Activated CD4-positive, alpha-beta T cell treated with anti-CD3 and anti-CD28 coated beads, Interleukin-2, amount 10 ng/mL, durations not matched to agents 24 days and 14 days (primary cell): ENCODE data around the gene HAND1. TPM values are rescaled to one million over a fixed set of nuclear protein-coding genes. Genes with fewer than 3 reads are reported as not detected.
"Not testable (repeated sequence)": the region's sequence is repeated elsewhere in the genome, so short reads cannot be mapped to it uniquely, and the experiment has no call there.

Experiments used
- DNase-seq: peaks from one replicate; pipeline ENCODE4 v3.0.0; 2022
- H3K27ac Mint-ChIP-seq: one replicate; pipeline ENCODE4 v1.8.0; 2022; ENCODE audit warnings: mild to moderate bottlenecking, mixed read lengths
- H3K27me3 Mint-ChIP-seq: one replicate; pipeline ENCODE4 v1.8.0; 2022; ENCODE audit warnings: mixed read lengths
- H3K36me3 Mint-ChIP-seq: one replicate; pipeline ENCODE4 v1.8.0; 2022; ENCODE audit warnings: low read depth, mild to moderate bottlenecking, mixed read lengths
- H3K4me1 Mint-ChIP-seq: one replicate; pipeline ENCODE4 v1.8.0; 2021; ENCODE audit warnings: mixed read lengths
- H3K4me3 Mint-ChIP-seq: one replicate; pipeline ENCODE4 v1.8.0; 2022; ENCODE audit warnings: mild to moderate bottlenecking, moderate library complexity, mixed read lengths
- H3K9me3 Mint-ChIP-seq: one replicate; pipeline ENCODE4 v1.8.0; 2021; ENCODE audit warnings: mixed read lengths
- intact Hi-C: fragments of 100-400 bp; cut with micrococcal nuclease; formaldehyde crosslinking; loops from one replicate; pipeline ENCODE4 v1.15.1; 2023
- total RNA-seq: library from RNA; stranded (reverse); gene quantifications from 2 replicates; pipeline ENCODE4 v1.2.3, GENCODE V29; 2022

The HAND1 gene
- total RNA-seq, 1 donor from 2014 or later, result not detected

DNA sequence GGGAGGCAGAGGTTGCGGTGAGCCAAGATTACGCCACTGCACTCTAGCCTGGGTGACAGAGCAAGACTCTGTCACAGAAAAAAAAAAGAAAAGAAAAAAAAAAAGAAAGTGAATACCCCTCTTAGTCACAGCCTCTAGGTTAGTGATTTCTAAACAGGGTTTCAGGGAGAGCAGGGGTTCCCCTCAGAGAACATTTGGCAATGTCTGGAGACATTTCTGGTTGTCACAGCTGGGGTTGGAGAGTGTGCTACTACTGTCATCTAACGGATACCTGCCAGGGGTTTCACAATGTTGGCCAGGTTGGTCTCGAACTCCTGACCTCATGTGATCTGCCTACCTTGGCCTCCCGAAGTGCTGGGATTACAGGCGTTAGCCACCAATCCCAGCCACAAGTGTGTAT lies 37.5 kb upstream of the HAND1 start:
- H3K36me3 Mint-ChIP-seq, intact Hi-C loops, H3K4me1 Mint-ChIP-seq, H3K27ac Mint-ChIP-seq, H3K9me3 Mint-ChIP-seq, H3K4me3 Mint-ChIP-seq, DNase-seq: not testable (repeated sequence)
- peaks cover 18% of the 10 kb centered on the region for H3K27me3 Mint-ChIP-seq

- H3K9me3 Mint-ChIP-seq, result no peaks in the 10 kb centered on the region
- no peak overlapping the region for H3K4me3 Mint-ChIP-seq
- intact Hi-C loops, result no loop called here
- no peak overlapping the region for H3K27ac Mint-ChIP-seq
- H3K36me3 Mint-ChIP-seq, result no peaks in the 10 kb centered on the region
- no peak for DNase-seq
- H3K4me1 Mint-ChIP-seq, result peaks cover 6% of the 10 kb centered on the region
- peaks cover 20% of the 10 kb centered on the region for H3K27me3 Mint-ChIP-seq
Measured at GRCh38 chr5:154514331-154514730, 36.3 kb upstream of the HAND1 start.

GRCh38 chr5:154513669-154514084 lies 35.6 kb upstream of the HAND1 start:
- H3K4me1 Mint-ChIP-seq, result peaks cover 6% of the 10 kb centered on the region
- no peak overlapping the region for H3K27ac Mint-ChIP-seq
- peaks cover 21% of the 10 kb centered on the region for H3K27me3 Mint-ChIP-seq
- no peak overlapping the region for H3K4me3 Mint-ChIP-seq
- no peaks in the 10 kb centered on the region for H3K9me3 Mint-ChIP-seq
- DNase-seq, result no peak
- intact Hi-C loops, result no loop called here
- H3K36me3 Mint-ChIP-seq, result no peaks in the 10 kb centered on the region

DNA sequence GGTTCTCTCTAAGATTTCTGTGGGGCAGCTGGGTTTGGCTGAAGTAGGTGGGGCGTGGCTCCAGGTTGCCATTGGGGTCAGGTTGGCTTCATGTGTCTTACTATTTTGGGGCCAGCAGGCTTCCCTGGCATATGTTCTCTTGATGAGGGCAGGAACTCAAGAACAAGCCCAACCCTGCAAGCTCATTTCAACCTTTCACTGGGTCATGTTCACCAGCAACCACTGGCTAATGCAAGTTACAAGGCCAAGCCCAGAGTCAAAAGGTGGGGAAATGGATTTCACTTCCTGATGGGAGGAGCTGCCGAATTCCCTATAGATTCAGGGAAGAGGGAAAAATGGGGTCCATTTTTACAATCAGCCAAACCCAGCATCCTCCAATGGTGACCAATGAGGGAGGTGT lies 34.0 kb upstream of the HAND1 start:
- H3K27me3 Mint-ChIP-seq, result peaks cover 25% of the 10 kb centered on the region
- no peaks in the 10 kb centered on the region for H3K9me3 Mint-ChIP-seq
- H3K27ac Mint-ChIP-seq, result no peak overlapping the region
- no peak overlapping the region for H3K4me3 Mint-ChIP-seq
- intact Hi-C loops, result no loop called here
- H3K4me1 Mint-ChIP-seq, result peaks cover 6% of the 10 kb centered on the region
- H3K36me3 Mint-ChIP-seq, result no peaks in the 10 kb centered on the region
- no peak for DNase-seq

DNA sequence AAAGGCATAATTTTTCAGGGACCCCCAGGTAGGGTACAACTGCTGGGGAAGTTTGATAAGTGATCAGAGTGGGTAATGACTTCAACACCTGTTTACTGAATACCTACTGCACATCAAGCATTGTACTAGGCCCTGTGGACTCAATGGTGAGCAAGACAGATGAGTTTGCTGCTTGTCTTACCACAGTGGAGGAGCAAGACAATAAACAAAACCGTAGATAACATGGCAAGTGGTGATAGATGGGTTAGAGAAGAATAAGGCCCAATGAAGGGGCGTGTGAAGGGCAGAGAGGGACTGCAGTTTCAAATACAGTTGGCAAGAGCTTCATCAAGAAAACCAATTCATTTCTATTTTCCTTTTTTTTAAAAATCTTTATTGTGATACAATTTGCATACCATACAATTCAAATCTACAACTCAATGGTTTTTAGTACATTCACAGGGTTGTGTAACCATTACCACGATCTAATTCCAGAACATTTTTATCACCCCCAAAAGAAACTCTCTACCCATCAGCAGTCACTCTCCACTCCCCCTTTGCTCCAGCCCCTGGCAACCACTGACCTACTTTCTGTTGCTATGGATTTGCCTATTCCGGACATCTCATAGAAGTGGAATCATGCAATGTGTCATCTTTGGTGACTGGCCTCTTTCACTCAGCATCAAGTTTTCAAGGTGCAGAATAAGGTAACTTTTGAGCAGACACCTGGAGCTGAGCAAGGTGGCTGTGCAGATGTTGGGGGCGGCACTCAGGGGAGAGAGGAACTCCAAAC lies 31.9 kb upstream of the HAND1 start:
- no peak for DNase-seq
- intact Hi-C loops, result no loop called here
- H3K27me3 Mint-ChIP-seq, result peaks cover 25% of the 10 kb centered on the region
- H3K4me1 Mint-ChIP-seq, result peaks cover 6% of the 10 kb centered on the region
- H3K27ac Mint-ChIP-seq, result no peak overlapping the region
- H3K4me3 Mint-ChIP-seq, result no peak overlapping the region
- no peaks in the 10 kb centered on the region for H3K36me3 Mint-ChIP-seq
- no peaks in the 10 kb centered on the region for H3K9me3 Mint-ChIP-seq

DNA sequence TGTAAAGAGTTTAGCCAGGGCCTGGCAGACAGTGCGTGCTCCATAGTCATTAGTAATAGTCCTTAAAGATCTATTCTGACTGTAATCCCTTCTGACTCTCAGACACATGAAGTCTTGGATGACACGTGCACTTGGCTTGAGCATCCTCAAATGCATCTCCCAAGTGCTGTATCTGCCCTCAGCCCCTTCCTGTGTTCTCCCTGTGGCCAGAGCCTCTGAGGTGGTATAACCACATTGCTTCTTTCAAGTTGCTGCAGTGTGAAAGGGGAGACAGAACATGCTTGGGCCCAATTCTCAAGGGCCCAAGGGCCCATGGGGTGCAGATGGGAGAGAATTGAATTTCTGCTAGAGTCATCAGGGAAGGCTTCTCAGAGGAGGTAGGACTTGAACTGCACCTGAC lies 30.1 kb upstream of the HAND1 start:
- Mint-ChIP-seq H3K27ac (no peak overlapping the region), H3K4me3 (no peak overlapping the region), H3K9me3 (no peaks in the 10 kb centered on the region)

DNA sequence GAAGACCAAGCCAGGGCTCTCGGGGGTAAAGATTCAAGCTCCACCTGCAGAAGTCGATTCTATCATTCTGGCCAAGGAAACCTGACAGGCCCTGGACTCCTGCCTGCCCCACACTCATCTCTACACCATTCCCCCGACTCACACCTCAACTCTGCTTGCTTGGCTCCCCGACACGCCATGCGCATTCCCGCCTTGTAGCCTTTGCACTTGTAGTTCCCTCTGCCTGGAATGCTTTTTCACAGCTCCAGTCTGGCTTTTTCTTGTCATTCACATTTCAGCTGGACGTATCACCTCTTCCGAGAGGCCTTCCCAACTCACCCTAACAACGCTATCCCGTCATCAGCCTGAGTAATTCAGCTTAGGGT lies 28.7 kb upstream of the HAND1 start:
- DNase-seq, result no peak
- H3K27me3 Mint-ChIP-seq, result peaks cover 18% of the 10 kb centered on the region
- intact Hi-C loops, result no loop called here
- no peaks in the 10 kb centered on the region for H3K36me3 Mint-ChIP-seq
- no peaks in the 10 kb centered on the region for H3K4me1 Mint-ChIP-seq
- no peaks in the 10 kb centered on the region for H3K9me3 Mint-ChIP-seq
- no peak overlapping the region for H3K27ac Mint-ChIP-seq
- H3K4me3 Mint-ChIP-seq, result no peak overlapping the region

More for the DNA sequence above, 30.1 kb upstream of the HAND1 start:
- H3K4me1 Mint-ChIP-seq, result no peaks in the 10 kb centered on the region
- intact Hi-C loops, result no loop called here
- peaks cover 18% of the 10 kb centered on the region for H3K27me3 Mint-ChIP-seq
- DNase-seq, result no peak
- H3K36me3 Mint-ChIP-seq, result no peaks in the 10 kb centered on the region

DNA sequence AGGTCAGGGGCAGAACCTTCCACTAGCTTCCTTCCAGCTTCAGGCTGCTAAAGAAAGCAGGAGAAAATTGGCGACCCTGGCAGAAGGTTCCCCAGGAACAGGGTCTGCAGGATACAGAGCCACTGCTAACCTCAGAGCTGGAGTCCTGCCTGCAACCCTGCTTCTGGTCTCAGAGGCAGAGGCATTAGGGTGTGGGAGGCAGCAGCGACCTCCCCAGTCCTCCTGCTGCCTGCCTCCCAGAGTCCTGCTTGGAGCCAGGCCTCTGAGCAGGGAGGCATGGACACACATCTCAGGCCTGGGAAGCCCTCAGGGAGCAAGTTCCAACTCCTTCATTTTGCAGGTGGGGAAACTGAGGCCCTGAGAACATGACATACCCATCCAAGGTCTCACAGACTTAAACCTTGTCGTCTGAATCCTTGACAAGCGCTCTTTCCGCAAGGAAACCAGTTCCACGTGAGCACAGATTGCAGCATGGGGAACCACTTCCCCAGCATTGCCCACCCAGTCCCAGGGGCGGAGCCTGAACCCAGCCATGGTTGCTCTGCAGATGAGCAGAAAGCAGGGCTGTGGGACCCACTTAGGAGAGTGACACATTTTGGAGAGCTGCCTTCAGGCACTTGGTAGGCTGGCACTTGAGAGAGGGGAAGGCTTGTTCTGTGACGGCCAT lies 28.2 kb upstream of the HAND1 start:
- intact Hi-C loops, result no loop called here
- no peaks in the 10 kb centered on the region for H3K9me3 Mint-ChIP-seq
- no peaks in the 10 kb centered on the region for H3K4me1 Mint-ChIP-seq
- no peak overlapping the region for H3K4me3 Mint-ChIP-seq
- no peak overlapping the region for H3K27ac Mint-ChIP-seq
- H3K36me3 Mint-ChIP-seq, result no peaks in the 10 kb centered on the region
- no peak for DNase-seq
- H3K27me3 Mint-ChIP-seq, result peaks cover 18% of the 10 kb centered on the region

DNA sequence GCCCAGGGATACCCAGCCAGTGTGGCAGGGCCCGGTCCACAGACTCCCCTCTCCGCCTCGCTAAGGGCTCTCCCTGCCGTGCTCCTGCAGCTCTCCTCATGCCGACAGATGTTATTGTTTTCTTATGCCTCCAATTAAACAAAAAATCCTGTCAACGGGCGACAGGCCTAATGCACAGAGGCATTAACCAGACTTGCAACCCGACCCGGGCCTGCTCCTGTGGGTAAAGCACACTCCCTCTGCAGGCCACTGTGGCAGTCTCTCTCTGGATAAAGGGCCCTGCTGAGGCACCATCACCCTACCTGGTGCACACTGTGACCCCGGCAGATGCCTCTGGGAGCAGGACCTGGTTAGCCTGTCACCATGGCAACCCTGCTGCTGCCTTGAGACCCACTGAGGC lies 27.5 kb upstream of the HAND1 start:
- Mint-ChIP-seq H3K4me1 (no peaks in the 10 kb centered on the region), H3K4me3 (no peak overlapping the region), H3K27me3 (peaks cover 17% of the 10 kb centered on the region), H3K9me3 (no peaks in the 10 kb centered on the region), H3K27ac (no peak overlapping the region), H3K36me3 (no peaks in the 10 kb centered on the region)
- no peak for DNase-seq
- intact Hi-C loops, result no loop called here

DNA sequence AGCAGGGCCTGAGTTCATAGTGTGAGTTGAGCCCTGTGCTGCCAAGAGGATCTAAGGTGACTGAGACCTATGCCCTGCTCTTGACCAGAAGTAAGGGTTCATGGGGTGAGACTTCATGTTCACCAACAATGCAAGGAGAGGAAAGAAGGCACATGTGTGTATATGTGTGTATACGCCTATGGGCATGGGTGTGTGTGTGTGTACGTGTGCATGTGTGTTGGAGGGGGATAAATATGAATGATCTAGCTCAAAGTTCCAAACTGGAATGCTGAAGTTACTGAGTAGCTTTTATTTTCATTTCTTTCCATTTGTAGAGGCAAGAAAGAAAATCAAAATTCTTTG lies 25.6 kb upstream of the HAND1 start:
- no peaks in the 10 kb centered on the region for H3K36me3 Mint-ChIP-seq
- H3K4me1 Mint-ChIP-seq, result no peaks in the 10 kb centered on the region
- no peak overlapping the region for H3K27ac Mint-ChIP-seq
- peaks cover 14% of the 10 kb centered on the region for H3K27me3 Mint-ChIP-seq
- H3K4me3 Mint-ChIP-seq, result no peak overlapping the region
- no peaks in the 10 kb centered on the region for H3K9me3 Mint-ChIP-seq
- DNase-seq, result no peak
- intact Hi-C loops, result no loop called here

DNA sequence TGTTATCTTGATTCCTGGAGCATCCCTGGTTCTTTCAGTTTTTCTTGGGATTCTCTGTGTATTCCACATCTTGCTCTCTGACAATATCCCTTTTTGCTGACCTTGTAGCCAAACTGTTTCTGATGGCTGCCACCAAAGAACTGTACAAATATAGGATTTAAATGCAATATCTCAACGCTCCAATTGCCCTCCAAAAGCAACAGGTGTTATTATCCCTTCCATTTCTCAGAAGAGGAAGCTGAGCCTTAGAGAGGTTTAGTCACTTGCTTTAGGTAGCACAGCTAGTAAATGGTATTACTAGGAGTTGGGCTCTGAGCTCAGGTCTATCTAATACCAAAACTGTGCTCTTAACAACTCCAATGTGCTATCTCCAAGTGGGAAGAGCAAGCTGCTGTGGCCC lies 24.2 kb upstream of the HAND1 start:
- no peak for DNase-seq
- no peaks in the 10 kb centered on the region for H3K36me3 Mint-ChIP-seq
- intact Hi-C loops, result no loop called here
- H3K4me3 Mint-ChIP-seq, result no peak overlapping the region
- no peaks in the 10 kb centered on the region for H3K4me1 Mint-ChIP-seq
- no peaks in the 10 kb centered on the region for H3K9me3 Mint-ChIP-seq
- peaks cover 16% of the 10 kb centered on the region for H3K27me3 Mint-ChIP-seq
- H3K27ac Mint-ChIP-seq, result no peak overlapping the region

DNA sequence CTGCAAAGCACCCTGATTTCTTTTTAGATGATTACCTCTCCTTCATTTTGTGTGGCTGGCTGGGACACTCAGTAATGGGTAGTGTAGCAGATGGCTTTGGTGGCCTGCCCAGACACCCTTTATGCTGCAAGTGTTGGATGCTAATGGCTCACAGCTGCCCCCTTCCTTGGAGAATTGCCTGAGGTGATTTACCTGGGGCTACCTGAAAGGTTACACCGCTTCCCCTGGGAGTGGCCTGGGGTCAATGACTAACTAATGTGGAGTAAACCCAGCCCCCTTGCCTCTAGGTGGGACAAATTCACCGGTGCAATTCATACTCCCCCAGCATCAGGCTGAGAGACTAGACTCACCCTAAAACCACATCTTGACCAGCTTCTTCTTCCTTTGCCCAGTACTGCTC lies 23.5 kb upstream of the HAND1 start:
- peaks cover 19% of the 10 kb centered on the region for H3K27me3 Mint-ChIP-seq
- H3K9me3 Mint-ChIP-seq, result no peaks in the 10 kb centered on the region
- intact Hi-C loops, result no loop called here
- H3K4me3 Mint-ChIP-seq, result no peak overlapping the region
- H3K36me3 Mint-ChIP-seq, result no peaks in the 10 kb centered on the region
- no peaks in the 10 kb centered on the region for H3K4me1 Mint-ChIP-seq
- no peak for DNase-seq
- H3K27ac Mint-ChIP-seq, result no peak overlapping the region

GRCh38 chr5:154498994-154499393 lies 21.0 kb upstream of the HAND1 start:
- no peak for DNase-seq
- H3K27me3 Mint-ChIP-seq, result peaks cover 38% of the 10 kb centered on the region
- no peaks in the 10 kb centered on the region for H3K36me3 Mint-ChIP-seq
- H3K4me3 Mint-ChIP-seq, result no peak overlapping the region
- H3K4me1 Mint-ChIP-seq, result no peaks in the 10 kb centered on the region
- H3K27ac Mint-ChIP-seq, result no peak overlapping the region
- intact Hi-C loops, result no loop called here
- H3K9me3 Mint-ChIP-seq, result no peaks in the 10 kb centered on the region

DNA sequence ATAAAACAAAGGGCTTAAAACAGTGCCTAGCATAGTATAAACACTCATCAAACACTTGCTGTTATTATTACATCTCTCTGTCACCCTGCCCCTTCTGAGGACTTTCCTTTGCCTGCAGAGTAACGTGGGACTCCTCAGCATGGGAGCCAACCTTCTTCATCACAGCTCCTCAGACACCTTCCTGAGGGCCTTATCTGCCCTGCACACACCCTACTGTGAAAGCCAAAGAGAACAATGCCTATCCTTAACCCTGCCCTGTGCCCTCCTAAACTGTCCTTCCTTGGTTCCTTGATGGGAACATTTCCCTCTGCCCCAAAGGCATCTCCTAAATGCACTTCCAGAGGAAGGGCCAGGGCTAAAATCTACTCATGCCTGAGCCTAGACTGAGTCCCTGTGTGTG lies 20.6 kb upstream of the HAND1 start:
- Mint-ChIP-seq H3K27ac (no peak overlapping the region), H3K4me1 (no peaks in the 10 kb centered on the region), H3K4me3 (no peak overlapping the region), H3K36me3 (no peaks in the 10 kb centered on the region), H3K9me3 (no peaks in the 10 kb centered on the region), H3K27me3 (peaks cover 42% of the 10 kb centered on the region)
- DNase-seq, result no peak
- intact Hi-C loops, result no loop called here

DNA sequence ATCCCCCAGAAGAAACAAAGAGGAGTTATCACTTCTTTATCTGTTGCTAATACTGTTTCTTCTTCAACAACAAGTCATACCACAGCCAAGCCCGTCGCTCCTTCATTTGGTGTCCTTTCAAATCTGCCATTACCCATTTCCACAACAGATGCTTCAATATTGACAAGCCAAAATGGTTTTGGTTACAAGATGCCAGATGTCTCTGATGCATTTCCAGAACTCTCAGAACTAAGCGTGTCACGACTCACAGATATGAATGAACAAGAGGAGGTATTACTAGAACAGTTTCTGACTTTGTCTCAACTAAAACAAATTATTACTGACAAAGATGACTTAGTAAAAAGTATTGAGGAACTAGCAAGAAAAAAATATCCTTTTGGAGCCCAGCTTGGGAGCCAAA lies 16.0 kb upstream of the HAND1 start:
- Mint-ChIP-seq H3K36me3 (no peaks in the 10 kb centered on the region), H3K4me3 (no peak overlapping the region), H3K9me3 (no peaks in the 10 kb centered on the region), H3K27ac (no peak overlapping the region), H3K4me1 (no peaks in the 10 kb centered on the region), H3K27me3 (peaks cover 61% of the 10 kb centered on the region)
- no peak for DNase-seq
- intact Hi-C loops, result no loop called here
